ENCODE results near the gene MMP26. TPM values are rescaled to one million over a fixed set of nuclear protein-coding genes. Genes with fewer than 3 reads are reported as not detected.

The MMP26 gene
- polyA plus RNA-seq, 1 donor from 2014 or later = not detected

DNA sequence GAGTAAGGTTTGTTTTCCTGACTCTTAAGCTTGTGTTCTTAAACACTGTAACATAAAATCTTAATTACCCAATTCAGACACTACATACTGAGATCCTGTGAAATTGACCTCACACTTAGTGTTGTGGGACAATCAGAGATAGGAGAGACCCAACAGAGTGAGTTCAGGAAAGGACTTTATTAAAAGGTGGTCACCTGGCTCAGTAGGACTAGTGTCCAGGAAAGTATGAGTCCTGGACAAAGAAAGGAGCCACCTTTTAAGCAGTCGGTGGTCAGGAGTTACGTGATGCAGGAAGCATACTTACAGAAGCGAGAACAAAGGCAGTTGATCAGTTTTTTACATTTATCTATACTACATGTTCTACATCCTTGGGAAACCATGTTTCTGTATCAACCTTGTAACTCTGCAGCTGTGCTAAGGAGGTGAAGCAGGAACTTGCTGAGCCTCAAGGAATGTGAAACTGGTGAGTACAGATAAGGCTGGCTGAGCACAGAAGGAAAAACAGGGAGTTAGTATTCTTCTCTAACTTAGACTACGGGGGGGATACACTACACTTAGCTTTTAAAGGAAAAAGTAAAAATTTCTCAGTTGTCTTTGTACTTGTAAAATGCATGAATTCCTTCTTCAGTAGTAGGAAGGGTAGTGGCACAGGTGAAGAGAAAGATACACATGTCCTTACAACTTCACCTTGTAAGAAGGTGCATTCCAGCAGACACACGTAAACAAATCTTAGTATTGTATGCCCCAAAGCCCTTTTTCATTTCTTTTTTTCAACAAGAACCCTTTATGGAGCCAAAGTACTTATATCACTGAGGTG lies 45.7 kb upstream of the MMP26 start (continued):
- TF ChIP-seq REST (IDR thresholded peaks at IDR 0.05; ENCODE audit: borderline replicate concordance) = no peak

DNA sequence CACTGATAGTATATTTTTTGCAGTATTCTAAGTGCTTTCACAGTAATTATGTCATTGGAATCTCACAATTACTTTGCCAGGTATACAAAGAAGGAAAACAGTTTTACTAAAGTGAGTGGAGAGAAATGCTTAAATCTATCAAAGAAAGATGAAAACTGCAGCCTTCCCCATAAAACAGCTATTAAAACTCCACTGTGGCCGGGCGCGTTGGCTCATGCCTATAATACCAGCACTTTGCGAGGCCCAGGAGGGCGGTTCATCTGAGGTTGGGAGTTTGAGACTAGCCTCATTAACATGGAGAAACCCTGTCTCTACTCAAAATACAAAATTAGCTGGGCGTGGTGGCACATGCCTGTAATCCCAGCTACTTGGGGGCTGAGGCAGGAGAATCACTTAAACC lies 41.7 kb upstream of the MMP26 start:
- no peak for TF ChIP-seq TAF1 (IDR thresholded peaks at IDR 0.05; ENCODE audit: low read depth)
- no peak overlapping the region for H3K27ac ChIP-seq (ENCODE audit: low read length)
- no peaks in the 10 kb centered on the region for H3K27me3 ChIP-seq (ENCODE audit: insufficient read depth, low read depth, low read length)
- H3K4me3 ChIP-seq (ENCODE audit: low read length) = no peak overlapping the region
- H2AFZ ChIP-seq (ENCODE audit: low read depth, low read length) = no peak overlapping the region
- H3K79me2 ChIP-seq (replicated peaks; ENCODE audit: insufficient read depth, low read length) = no peaks in the 10 kb centered on the region
- H3K9me2 ChIP-seq (ENCODE audit: insufficient read depth, low read length) = no peaks in the 10 kb centered on the region
- H3K9me3 ChIP-seq (ENCODE audit: low read length) = no peaks in the 10 kb centered on the region
- no peaks in the 10 kb centered on the region for H3F3A ChIP-seq (ENCODE audit: insufficient read depth, low read length, poor library complexity, severe bottlenecking)
- H4K20me1 ChIP-seq (ENCODE audit: insufficient read depth) = no peaks in the 10 kb centered on the region
- H3K4me2 ChIP-seq (ENCODE audit: low read length) = no peak overlapping the region
- no peaks in the 10 kb centered on the region for H3K36me3 ChIP-seq (ENCODE audit: insufficient read depth, low read length)
- H3K9ac ChIP-seq (ENCODE audit: low read length) = no peak overlapping the region

- H3K27ac ChIP-seq (ENCODE audit: low read length) = no peak overlapping the region
- no peak for TF ChIP-seq RAD21 (conservative IDR thresholded peaks at IDR 0.05)
- H3K9me2 ChIP-seq (ENCODE audit: insufficient read depth, low read length) = no peaks in the 10 kb centered on the region
- H3K9ac ChIP-seq (ENCODE audit: low read length) = no peak overlapping the region
- H3K79me2 ChIP-seq (replicated peaks; ENCODE audit: insufficient read depth, low read length) = no peaks in the 10 kb centered on the region
- H3K36me3 ChIP-seq (ENCODE audit: insufficient read depth, low read length) = no peaks in the 10 kb centered on the region
- H3K4me3 ChIP-seq (ENCODE audit: low read length) = no peak overlapping the region
- no peak overlapping the region for H2AFZ ChIP-seq (ENCODE audit: low read depth, low read length)
- no peaks in the 10 kb centered on the region for H4K20me1 ChIP-seq (ENCODE audit: insufficient read depth)
- no peaks in the 10 kb centered on the region for H3K9me3 ChIP-seq (ENCODE audit: low read length)
- H3K27me3 ChIP-seq (ENCODE audit: insufficient read depth, low read depth, low read length) = no peaks in the 10 kb centered on the region
- no peaks in the 10 kb centered on the region for H3F3A ChIP-seq (ENCODE audit: insufficient read depth, low read length, poor library complexity, severe bottlenecking)
- no peak overlapping the region for H3K4me2 ChIP-seq (ENCODE audit: low read length)
These were observed 40.4 kb upstream of the MMP26 start for GRCh38 chr11:4664183-4664582.

DNA sequence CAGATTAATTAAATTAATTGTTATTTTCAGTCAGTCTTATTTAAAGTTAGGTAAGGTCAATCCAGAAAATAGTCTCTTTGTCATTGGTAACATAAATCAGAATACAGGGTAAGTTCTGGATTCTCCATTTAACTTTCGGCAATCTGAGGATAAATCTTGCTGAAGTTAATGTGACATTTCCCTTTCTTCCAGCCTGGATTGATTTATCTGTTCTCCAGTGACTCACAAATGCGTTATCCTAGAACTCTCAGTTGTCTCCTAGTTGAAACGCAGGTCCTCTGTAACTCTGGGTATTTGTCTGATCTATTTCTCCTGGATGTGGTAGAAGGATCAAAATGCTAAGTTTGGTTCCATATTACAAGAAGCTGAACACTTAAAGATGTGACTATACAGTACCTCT lies 39.8 kb upstream of the MMP26 start:
- H2AFZ ChIP-seq (ENCODE audit: low read depth, low read length) = no peak overlapping the region

More for the DNA sequence above, 39.8 kb upstream of the MMP26 start:
- no peaks in the 10 kb centered on the region for H3K79me2 ChIP-seq (replicated peaks; ENCODE audit: insufficient read depth, low read length)
- TF ChIP-seq TAF1 (IDR thresholded peaks at IDR 0.05; ENCODE audit: low read depth) (no peak), REST (IDR thresholded peaks at IDR 0.05; ENCODE audit: borderline replicate concordance) (no peak), EP300 (conservative IDR thresholded peaks at IDR 0.05; ENCODE audit: poor library complexity, severe bottlenecking) (no peak), EZH2 (IDR thresholded peaks at IDR 0.05; ENCODE audit: borderline replicate concordance, insufficient read depth, low read length, poor library complexity, severe bottlenecking) (no peak), SMC3 (conservative IDR thresholded peaks at IDR 0.05; ENCODE audit: poor library complexity) (no peak), MXI1 (conservative IDR thresholded peaks at IDR 0.05; ENCODE audit: poor library complexity, severe bottlenecking) (no peak), POLR2AphosphoS5 (IDR thresholded peaks at IDR 0.05) (no peak)
- TF ChIP-seq, protein P1, sequence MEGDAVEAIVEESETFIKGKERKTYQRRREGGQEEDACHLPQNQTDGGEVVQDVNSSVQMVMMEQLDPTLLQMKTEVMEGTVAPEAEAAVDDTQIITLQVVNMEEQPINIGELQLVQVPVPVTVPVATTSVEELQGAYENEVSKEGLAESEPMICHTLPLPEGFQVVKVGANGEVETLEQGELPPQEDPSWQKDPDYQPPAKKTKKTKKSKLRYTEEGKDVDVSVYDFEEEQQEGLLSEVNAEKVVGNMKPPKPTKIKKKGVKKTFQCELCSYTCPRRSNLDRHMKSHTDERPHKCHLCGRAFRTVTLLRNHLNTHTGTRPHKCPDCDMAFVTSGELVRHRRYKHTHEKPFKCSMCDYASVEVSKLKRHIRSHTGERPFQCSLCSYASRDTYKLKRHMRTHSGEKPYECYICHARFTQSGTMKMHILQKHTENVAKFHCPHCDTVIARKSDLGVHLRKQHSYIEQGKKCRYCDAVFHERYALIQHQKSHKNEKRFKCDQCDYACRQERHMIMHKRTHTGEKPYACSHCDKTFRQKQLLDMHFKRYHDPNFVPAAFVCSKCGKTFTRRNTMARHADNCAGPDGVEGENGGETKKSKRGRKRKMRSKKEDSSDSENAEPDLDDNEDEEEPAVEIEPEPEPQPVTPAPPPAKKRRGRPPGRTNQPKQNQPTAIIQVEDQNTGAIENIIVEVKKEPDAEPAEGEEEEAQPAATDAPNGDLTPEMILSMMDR (IDR thresholded peaks at IDR 0.05; ENCODE audit: poor library complexity, severe bottlenecking) = no peak
- H3K4me3 ChIP-seq (ENCODE audit: low read length) = no peak overlapping the region
- no peaks in the 10 kb centered on the region for H3K36me3 ChIP-seq (ENCODE audit: insufficient read depth, low read length)
- H3K4me2 ChIP-seq (ENCODE audit: low read length) = no peak overlapping the region
- no peaks in the 10 kb centered on the region for H3K9me3 ChIP-seq (ENCODE audit: low read length)
- no peaks in the 10 kb centered on the region for H3K9me2 ChIP-seq (ENCODE audit: insufficient read depth, low read length)
- no peak overlapping the region for H3K9ac ChIP-seq (ENCODE audit: low read length)
- H3K27me3 ChIP-seq (ENCODE audit: insufficient read depth, low read depth, low read length) = no peaks in the 10 kb centered on the region
- no peaks in the 10 kb centered on the region for H4K20me1 ChIP-seq (ENCODE audit: insufficient read depth)
- H3K27ac ChIP-seq (ENCODE audit: low read length) = no peak overlapping the region
- no peaks in the 10 kb centered on the region for H3F3A ChIP-seq (ENCODE audit: insufficient read depth, low read length, poor library complexity, severe bottlenecking)
